ENCODE results near the gene PAX8. TPM values are rescaled to one million over a fixed set of nuclear protein-coding genes. Genes with fewer than 3 reads are reported as not detected.

The PAX8 gene
- total RNA-seq, 1 experiment from 2014 or later: 0.15 TPM

DNA sequence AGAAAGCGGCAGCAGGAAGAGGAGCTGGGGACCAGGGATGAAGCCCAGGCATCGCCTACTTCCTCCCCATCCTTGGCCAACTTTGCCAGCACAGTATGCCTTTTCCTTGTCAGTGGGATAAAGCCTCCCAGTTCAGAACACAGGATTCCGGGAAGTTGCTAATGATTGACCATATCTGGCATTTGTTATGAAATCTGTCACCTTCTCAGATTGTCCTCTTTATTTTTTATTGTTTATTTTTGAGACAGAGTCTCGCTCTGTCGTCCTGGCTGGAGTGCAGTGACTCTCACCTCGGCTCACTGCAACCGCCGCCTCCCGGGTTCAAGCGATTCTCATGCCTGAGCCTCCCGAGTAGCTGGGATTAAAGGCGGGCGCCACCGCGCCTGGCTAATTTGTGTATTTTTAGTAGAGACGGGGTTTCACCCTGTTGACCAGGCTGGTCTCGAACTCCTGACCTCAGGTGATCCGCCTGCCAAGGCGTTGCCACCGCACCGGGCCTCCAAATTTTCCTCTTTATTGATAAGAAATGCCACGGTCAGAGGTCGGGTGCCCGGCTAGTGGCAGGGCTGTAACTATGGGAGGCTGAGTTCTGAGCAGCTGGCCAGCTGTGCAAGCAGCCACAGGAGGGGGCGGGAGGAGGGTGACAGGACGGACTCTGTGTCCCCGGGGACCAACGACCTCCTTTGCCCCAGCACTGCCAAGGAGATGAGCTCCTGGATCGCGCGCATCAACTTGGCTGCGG, 80.5 kb downstream of the PAX8 start:
- in situ Hi-C loops (cut with HindIII; ENCODE audit: low pct_unique_long_range_greater_than_20kb, low sequenced_read_pairs) (no loop called here), intact Hi-C loops (cut with micrococcal nuclease; ENCODE audit: unreplicated experiment) (no loop called here)
- Histone ChIP-seq H3K27me3 (ENCODE audit: control insufficient read depth, insufficient read depth, low read length) (no peaks in the 10 kb centered on the region), H3K9me3 (ENCODE audit: control insufficient read depth, insufficient read depth, low read depth, low read length) (no peaks in the 10 kb centered on the region), H3K4me1 (ENCODE audit: control insufficient read depth, insufficient read depth, low read length) (no peaks in the 10 kb centered on the region; the same call in 1 of the 2 replicates), H3K36me3 (ENCODE audit: control insufficient read depth, insufficient read depth, low read length) (no peaks in the 10 kb centered on the region), H3K27ac (ENCODE audit: low read length) (no peak overlapping the region), H3K4me3 (ENCODE audit: low read depth in 2 of 2, low read length in 2 of 2) (peak overlapping the region; percentile 74 to 75)
- DNase-seq (ENCODE audit: low read depth, low spot score) (no peak), ATAC-seq (peak; percentile 50)
- TF ChIP-seq TCF7L2 (IDR thresholded peaks at IDR 0.05; ENCODE audit: low read depth, low read length) (no peak), SIN3A (IDR thresholded peaks at IDR 0.05; ENCODE audit: borderline replicate concordance, insufficient read depth, low read depth, low read length) (no peak), POLR2AphosphoS5 (IDR thresholded peaks at IDR 0.05; ENCODE audit: low read depth, low read length) (no peak)
- TF ChIP-seq, protein P1, sequence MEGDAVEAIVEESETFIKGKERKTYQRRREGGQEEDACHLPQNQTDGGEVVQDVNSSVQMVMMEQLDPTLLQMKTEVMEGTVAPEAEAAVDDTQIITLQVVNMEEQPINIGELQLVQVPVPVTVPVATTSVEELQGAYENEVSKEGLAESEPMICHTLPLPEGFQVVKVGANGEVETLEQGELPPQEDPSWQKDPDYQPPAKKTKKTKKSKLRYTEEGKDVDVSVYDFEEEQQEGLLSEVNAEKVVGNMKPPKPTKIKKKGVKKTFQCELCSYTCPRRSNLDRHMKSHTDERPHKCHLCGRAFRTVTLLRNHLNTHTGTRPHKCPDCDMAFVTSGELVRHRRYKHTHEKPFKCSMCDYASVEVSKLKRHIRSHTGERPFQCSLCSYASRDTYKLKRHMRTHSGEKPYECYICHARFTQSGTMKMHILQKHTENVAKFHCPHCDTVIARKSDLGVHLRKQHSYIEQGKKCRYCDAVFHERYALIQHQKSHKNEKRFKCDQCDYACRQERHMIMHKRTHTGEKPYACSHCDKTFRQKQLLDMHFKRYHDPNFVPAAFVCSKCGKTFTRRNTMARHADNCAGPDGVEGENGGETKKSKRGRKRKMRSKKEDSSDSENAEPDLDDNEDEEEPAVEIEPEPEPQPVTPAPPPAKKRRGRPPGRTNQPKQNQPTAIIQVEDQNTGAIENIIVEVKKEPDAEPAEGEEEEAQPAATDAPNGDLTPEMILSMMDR (IDR thresholded peaks at IDR 0.05): no peak
- TF ChIP-seq, protein P2, sequence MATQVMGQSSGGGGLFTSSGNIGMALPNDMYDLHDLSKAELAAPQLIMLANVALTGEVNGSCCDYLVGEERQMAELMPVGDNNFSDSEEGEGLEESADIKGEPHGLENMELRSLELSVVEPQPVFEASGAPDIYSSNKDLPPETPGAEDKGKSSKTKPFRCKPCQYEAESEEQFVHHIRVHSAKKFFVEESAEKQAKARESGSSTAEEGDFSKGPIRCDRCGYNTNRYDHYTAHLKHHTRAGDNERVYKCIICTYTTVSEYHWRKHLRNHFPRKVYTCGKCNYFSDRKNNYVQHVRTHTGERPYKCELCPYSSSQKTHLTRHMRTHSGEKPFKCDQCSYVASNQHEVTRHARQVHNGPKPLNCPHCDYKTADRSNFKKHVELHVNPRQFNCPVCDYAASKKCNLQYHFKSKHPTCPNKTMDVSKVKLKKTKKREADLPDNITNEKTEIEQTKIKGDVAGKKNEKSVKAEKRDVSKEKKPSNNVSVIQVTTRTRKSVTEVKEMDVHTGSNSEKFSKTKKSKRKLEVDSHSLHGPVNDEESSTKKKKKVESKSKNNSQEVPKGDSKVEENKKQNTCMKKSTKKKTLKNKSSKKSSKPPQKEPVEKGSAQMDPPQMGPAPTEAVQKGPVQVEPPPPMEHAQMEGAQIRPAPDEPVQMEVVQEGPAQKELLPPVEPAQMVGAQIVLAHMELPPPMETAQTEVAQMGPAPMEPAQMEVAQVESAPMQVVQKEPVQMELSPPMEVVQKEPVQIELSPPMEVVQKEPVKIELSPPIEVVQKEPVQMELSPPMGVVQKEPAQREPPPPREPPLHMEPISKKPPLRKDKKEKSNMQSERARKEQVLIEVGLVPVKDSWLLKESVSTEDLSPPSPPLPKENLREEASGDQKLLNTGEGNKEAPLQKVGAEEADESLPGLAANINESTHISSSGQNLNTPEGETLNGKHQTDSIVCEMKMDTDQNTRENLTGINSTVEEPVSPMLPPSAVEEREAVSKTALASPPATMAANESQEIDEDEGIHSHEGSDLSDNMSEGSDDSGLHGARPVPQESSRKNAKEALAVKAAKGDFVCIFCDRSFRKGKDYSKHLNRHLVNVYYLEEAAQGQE (IDR thresholded peaks at IDR 0.05; ENCODE audit: insufficient read depth in 1 of 2, low read depth in 2 of 2, low read length in 1 of 2): no peak
- POLR2A ChIA-PET: interaction anchor here (0.6 kb wide), 2 partner anchors 51 to 61 kb away, joined by 3 to 4 read pairs; no protein-coding TSS in a partner anchor
- CTCF ChIA-PET: interaction anchor here (0.6 to 3.0 kb wide), 8 partner anchors 12 to 139 kb away, joined by 3 to 34 read pairs (median 5); partner anchors contain the start of gene IL36RN
- BruUV-seq (replicated peaks): no TSS peak

DNA sequence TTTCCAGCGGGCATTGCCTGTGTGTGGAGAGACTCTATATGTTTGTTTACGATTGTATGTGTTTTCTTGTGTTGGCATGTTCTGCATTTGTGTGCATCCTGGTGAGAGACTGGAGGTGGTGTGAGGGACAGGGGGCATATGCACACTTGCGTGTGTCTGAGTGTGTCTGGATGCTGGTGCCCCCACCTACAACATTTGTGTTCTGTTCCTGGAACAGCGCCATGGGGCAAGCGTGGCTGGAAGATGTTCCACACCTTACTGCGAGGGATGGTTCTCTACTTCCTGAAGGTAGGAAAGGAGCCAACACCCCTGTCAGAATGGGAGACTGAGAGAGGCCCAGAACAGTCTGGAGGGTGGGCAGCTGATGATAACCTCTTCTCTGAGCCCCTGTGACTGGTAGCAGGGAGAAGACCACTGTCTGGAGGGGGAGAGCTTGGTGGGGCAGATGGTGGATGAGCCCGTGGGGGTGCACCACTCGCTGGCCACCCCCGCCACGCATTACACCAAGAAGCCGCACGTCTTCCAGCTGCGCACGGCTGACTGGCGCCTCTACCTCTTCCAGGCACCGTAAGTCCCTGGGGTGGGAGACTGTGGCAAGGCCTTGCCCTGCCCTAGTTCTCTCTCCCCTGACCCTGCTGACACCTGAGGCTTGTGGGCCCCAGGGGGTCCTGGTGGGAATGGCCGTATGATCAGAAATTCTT, 81.2 kb downstream of the PAX8 start:
- Histone ChIP-seq H3K9me3 (ENCODE audit: control insufficient read depth, insufficient read depth, low read depth, low read length) (no peaks in the 10 kb centered on the region), H3K27ac (ENCODE audit: low read length) (no peak overlapping the region), H3K36me3 (ENCODE audit: control insufficient read depth, insufficient read depth, low read length) (no peaks in the 10 kb centered on the region), H3K4me1 (ENCODE audit: control insufficient read depth, insufficient read depth, low read length) (no peaks in the 10 kb centered on the region; the same call in 1 of the 2 replicates), H3K27me3 (ENCODE audit: control insufficient read depth, insufficient read depth, low read length) (no peaks in the 10 kb centered on the region), H3K4me3 (ENCODE audit: low read depth in 2 of 2, low read length in 2 of 2) (no peak overlapping the region)
- no TSS peak for BruUV-seq (replicated peaks)
- ATAC-seq (no peak), DNase-seq (ENCODE audit: low read depth, low spot score) (no peak)
- no peak for TF ChIP-seq POLR2AphosphoS5 (IDR thresholded peaks at IDR 0.05; ENCODE audit: low read depth, low read length)
- in situ Hi-C loops (cut with HindIII; ENCODE audit: low pct_unique_long_range_greater_than_20kb, low sequenced_read_pairs): no loop called here
- intact Hi-C loops (cut with micrococcal nuclease; ENCODE audit: unreplicated experiment): no loop called here
- CTCF ChIA-PET: interaction anchor here (1.4 to 3.0 kb wide), 2 partner anchors 60 to 117 kb away, joined by 12 to 34 read pairs; no protein-coding TSS in a partner anchor
- POLR2A ChIA-PET: no interaction called here

All from Panc1 (cell line).